ENCODE measurements around the gene TP63.
"Not testable (repeated sequence)": the region's sequence is repeated elsewhere in the genome, so short reads cannot be mapped to it uniquely, and the experiment has no call there.

TP63 gene

GRCh38 chr3:189727898-189728297 lies 96.7 kb downstream of the TP63 start:
- no peak for DNase-seq

GRCh38 chr3:189728915-189729314 lies 97.7 kb downstream of the TP63 start:
- no peak for DNase-seq

- DNase-seq = no peak
These were observed 102.9 kb downstream of the TP63 start for GRCh38 chr3:189734061-189734460.

GRCh38 chr3:189735913-189736312 lies 104.7 kb downstream of the TP63 start:
- DNase-seq = no peak

GRCh38 chr3:189737071-189737470 lies 105.9 kb downstream of the TP63 start:
- no peak for DNase-seq

- DNase-seq = no peak
These were observed 106.4 kb downstream of the TP63 start for GRCh38 chr3:189737619-189738018.

GRCh38 chr3:189739378-189739777 lies 108.2 kb downstream of the TP63 start:
- DNase-seq = no peak

- no peak for DNase-seq
These were observed 109.0 kb downstream of the TP63 start for GRCh38 chr3:189740156-189740555.

GRCh38 chr3:189744235-189744634 lies 113.0 kb downstream of the TP63 start:
- no peak for DNase-seq

- DNase-seq = no peak
These were observed 114.4 kb downstream of the TP63 start for GRCh38 chr3:189745622-189746021.

- DNase-seq = no peak
These were observed 116.9 kb downstream of the TP63 start for GRCh38 chr3:189748046-189748445.

- not testable (repeated sequence) for DNase-seq
These were observed 119.8 kb downstream of the TP63 start for GRCh38 chr3:189750972-189751371.

- no peak for DNase-seq
These were observed 123.2 kb downstream of the TP63 start for GRCh38 chr3:189754356-189754755.

GRCh38 chr3:189756582-189757078 lies 125.4 kb downstream of the TP63 start:
- DNase-seq = no peak

GRCh38 chr3:189758186-189758585 lies 127.0 kb downstream of the TP63 start:
- DNase-seq = no peak

GRCh38 chr3:189766416-189766815 lies 135.2 kb downstream of the TP63 start:
- DNase-seq = no peak

- DNase-seq = no peak
These were observed 140.8 kb downstream of the TP63 start for GRCh38 chr3:189771842-189772450.

- no peak for DNase-seq
These were observed 141.4 kb downstream of the TP63 start for GRCh38 chr3:189772584-189772983.

- DNase-seq = no peak
These were observed 141.9 kb downstream of the TP63 start for GRCh38 chr3:189773056-189773455.

- DNase-seq = no peak
These were observed 145.1 kb downstream of the TP63 start for GRCh38 chr3:189776149-189776824.

GRCh38 chr3:189778340-189778950 lies 147.3 kb downstream of the TP63 start:
- DNase-seq = no peak

- DNase-seq = no peak
These were observed 148.0 kb downstream of the TP63 start for GRCh38 chr3:189779166-189779565.

- no peak for DNase-seq
These were observed 149.5 kb downstream of the TP63 start for GRCh38 chr3:189780546-189781270.

- DNase-seq = no peak
These were observed 150.2 kb downstream of the TP63 start for GRCh38 chr3:189781415-189781814.
